Astrocyte (in vitro differentiated cells and primary cell): Measurements from ENCODE around the gene SUGCT. TPM values are rescaled to one million over a fixed set of nuclear protein-coding genes. Genes with fewer than 3 reads are reported as not detected.

Experiments used
- DNase-seq: peaks from one replicate; pipeline ENCODE4 v3.0.0-alpha.2; 2010; ENCODE audit warnings: low read depth
- FAIRE-seq: peaks from 2 replicates; lab custom pipeline; 2011; peaks lifted over from hg19 to GRCh38; lab: Jason Lieb, UNC
- H2AFZ ChIP-seq: 2 replicates; pipeline ENCODE4 v1.6.0; 2012; ENCODE audit warnings: low read depth, low read length, inconsistent platforms
- H3K27ac ChIP-seq: 2 replicates; pipeline ENCODE4 v1.5.1; 2011; ENCODE audit warnings: low read depth, low read length, inconsistent platforms
- H3K27me3 ChIP-seq: 2 replicates; pipeline ENCODE4 v1.6.0; 2011; ENCODE audit warnings: low read length, inconsistent platforms; ENCODE audit not compliant: insufficient read depth
- H3K36me3 ChIP-seq: 2 replicates; pipeline ENCODE4 v1.5.1; 2011; ENCODE audit warnings: low read length, inconsistent platforms; ENCODE audit not compliant: insufficient read depth
- H3K4me1 ChIP-seq: 2 replicates; pipeline ENCODE4 v1.5.1; 2011; ENCODE audit warnings: low read length, inconsistent platforms; ENCODE audit not compliant: insufficient read depth
- H3K4me2 ChIP-seq: 2 replicates; pipeline ENCODE4 v1.6.0; 2012; ENCODE audit warnings: low read length, inconsistent platforms
- H3K4me3 ChIP-seq: 2 replicates; pipeline ENCODE4 v1.5.1; 2011; ENCODE audit warnings: low read depth, mild to moderate bottlenecking, low read length, inconsistent platforms; ENCODE audit not compliant: insufficient read depth
- H3K79me2 ChIP-seq: 2 replicates; pipeline ENCODE4 v1.6.0; 2012; ENCODE audit warnings: mild to moderate bottlenecking, low read length, inconsistent platforms; ENCODE audit not compliant: insufficient read depth
- H3K9ac ChIP-seq: 2 replicates; pipeline ENCODE4 v1.6.0; 2012; ENCODE audit warnings: mild to moderate bottlenecking, low read length, inconsistent platforms
- H3K9me3 ChIP-seq: 2 replicates; pipeline ENCODE4 v1.5.1; 2012; ENCODE audit warnings: low read depth, mild to moderate bottlenecking, low read length, inconsistent platforms; ENCODE audit not compliant: insufficient read depth
- H4K20me1 ChIP-seq: 2 replicates; pipeline ENCODE4 v1.6.0; 2012; ENCODE audit warnings: low read length, inconsistent platforms; ENCODE audit not compliant: insufficient read depth
- H3K27ac Mint-ChIP-seq: one replicate; pipeline ENCODE4 v1.8.0; 2021; ENCODE audit warnings: mild to moderate bottlenecking, mixed read lengths; ENCODE audit not compliant: unreplicated experiment
- H3K27me3 Mint-ChIP-seq: one replicate; pipeline ENCODE4 v1.8.0; 2021; ENCODE audit warnings: low read depth, mixed read lengths; ENCODE audit not compliant: unreplicated experiment
- H3K36me3 Mint-ChIP-seq: one replicate; pipeline ENCODE4 v1.8.0; 2021; ENCODE audit warnings: low read depth, mixed read lengths; ENCODE audit not compliant: unreplicated experiment
- H3K4me1 Mint-ChIP-seq: one replicate; pipeline ENCODE4 v1.8.0; 2021; ENCODE audit warnings: low read depth, mixed read lengths; ENCODE audit not compliant: unreplicated experiment
- H3K4me3 Mint-ChIP-seq: one replicate; pipeline ENCODE4 v1.8.0; 2021; ENCODE audit warnings: mild to moderate bottlenecking, moderate library complexity, mixed read lengths; ENCODE audit not compliant: unreplicated experiment
- H3K9me3 Mint-ChIP-seq: one replicate; pipeline ENCODE4 v1.8.0; 2021; ENCODE audit warnings: mild to moderate bottlenecking, mixed read lengths; ENCODE audit not compliant: unreplicated experiment
- EZH2 ChIP-seq: IDR thresholded peaks from 2 replicates; pipeline ENCODE4 v1.6.1; 2012; ENCODE audit warnings: mild to moderate bottlenecking, low read length, inconsistent platforms; ENCODE audit not compliant: insufficient read depth
- total RNA-seq: library from RNA; stranded (reverse); gene quantifications from 2 replicates; pipeline ENCODE4 v1.2.1, GENCODE V29; 2021
- TF ChIP-seq, protein P1 (sequence below): IDR thresholded peaks from 2 replicates; pipeline ENCODE4 v1.5.1; 2011; ENCODE audit warnings: low read depth, mild to moderate bottlenecking, inconsistent platforms, low read length, moderate library complexity; ENCODE audit not compliant: insufficient read depth

Gene SUGCT
- total RNA-seq, 1 donor from 2014 or later: 15.5 TPM

DNA sequence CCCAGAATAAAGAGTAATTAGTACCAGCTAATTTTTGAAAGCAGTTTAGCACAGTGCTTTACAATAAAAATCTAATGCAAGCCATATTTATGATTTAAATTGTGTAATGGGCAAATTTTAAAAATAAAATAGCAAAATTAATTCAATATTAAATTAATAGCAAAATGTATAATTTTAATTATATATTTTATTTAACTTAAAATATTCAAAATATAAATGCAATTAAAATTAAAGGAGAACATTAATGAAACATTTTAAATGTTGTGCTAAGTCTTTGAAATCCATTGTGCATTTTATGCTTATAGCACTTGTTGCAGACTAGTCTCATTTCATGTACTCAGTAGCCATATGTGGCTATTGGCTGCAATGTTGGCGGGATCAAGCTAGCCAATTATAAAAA is 367.6 kb downstream of the SUGCT start:
- no peak overlapping the region for H3K27ac Mint-ChIP-seq
- H2AFZ ChIP-seq: no peak overlapping the region
- peaks cover 12% of the 10 kb centered on the region for H3K4me1 Mint-ChIP-seq
- H3K9ac ChIP-seq: no peak overlapping the region
- FAIRE-seq (no peak), DNase-seq (no peak)
- no peaks in the 10 kb centered on the region for H4K20me1 ChIP-seq
- H3K9me3 Mint-ChIP-seq: peaks cover 11% of the 10 kb centered on the region
- no peak overlapping the region for H3K4me2 ChIP-seq
- no peaks in the 10 kb centered on the region for H3K27me3 Mint-ChIP-seq
- H3K79me2 ChIP-seq: no peaks in the 10 kb centered on the region
- H3K27me3 ChIP-seq: no peaks in the 10 kb centered on the region
- peaks cover 2% of the 10 kb centered on the region for H3K36me3 Mint-ChIP-seq
- no peaks in the 10 kb centered on the region for H3K9me3 ChIP-seq
- TF ChIP-seq, protein P1, sequence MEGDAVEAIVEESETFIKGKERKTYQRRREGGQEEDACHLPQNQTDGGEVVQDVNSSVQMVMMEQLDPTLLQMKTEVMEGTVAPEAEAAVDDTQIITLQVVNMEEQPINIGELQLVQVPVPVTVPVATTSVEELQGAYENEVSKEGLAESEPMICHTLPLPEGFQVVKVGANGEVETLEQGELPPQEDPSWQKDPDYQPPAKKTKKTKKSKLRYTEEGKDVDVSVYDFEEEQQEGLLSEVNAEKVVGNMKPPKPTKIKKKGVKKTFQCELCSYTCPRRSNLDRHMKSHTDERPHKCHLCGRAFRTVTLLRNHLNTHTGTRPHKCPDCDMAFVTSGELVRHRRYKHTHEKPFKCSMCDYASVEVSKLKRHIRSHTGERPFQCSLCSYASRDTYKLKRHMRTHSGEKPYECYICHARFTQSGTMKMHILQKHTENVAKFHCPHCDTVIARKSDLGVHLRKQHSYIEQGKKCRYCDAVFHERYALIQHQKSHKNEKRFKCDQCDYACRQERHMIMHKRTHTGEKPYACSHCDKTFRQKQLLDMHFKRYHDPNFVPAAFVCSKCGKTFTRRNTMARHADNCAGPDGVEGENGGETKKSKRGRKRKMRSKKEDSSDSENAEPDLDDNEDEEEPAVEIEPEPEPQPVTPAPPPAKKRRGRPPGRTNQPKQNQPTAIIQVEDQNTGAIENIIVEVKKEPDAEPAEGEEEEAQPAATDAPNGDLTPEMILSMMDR: no peak
- TF ChIP-seq EZH2: no peak
- H3K27ac ChIP-seq: no peak overlapping the region
- H3K4me3 ChIP-seq: no peak overlapping the region
- no peaks in the 10 kb centered on the region for H3K4me1 ChIP-seq
- H3K36me3 ChIP-seq: no peaks in the 10 kb centered on the region
- H3K4me3 Mint-ChIP-seq: no peak overlapping the region

DNA sequence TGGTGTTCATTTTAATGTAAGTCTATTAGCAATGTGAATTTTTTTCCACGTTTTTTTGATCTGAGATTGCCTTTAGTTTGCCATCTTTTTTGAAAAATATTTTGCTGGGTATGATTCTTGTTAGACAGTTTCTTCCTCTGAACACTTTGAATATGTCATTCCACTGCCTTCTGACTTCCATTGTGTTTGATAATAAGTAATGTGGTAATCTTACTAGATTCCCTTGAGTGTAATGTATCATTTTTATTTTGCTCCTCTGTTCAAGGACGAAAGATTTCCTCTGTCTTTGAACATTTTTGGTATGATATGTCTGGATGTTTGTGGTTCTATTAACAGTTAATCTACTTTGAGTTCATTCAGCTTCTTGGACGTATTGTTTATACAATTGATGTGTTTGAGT is 371.4 kb downstream of the SUGCT start:
- Histone ChIP-seq H3K4me2 (no peak overlapping the region), H4K20me1 (no peaks in the 10 kb centered on the region), H3K27me3 (no peaks in the 10 kb centered on the region), H3K4me1 (no peaks in the 10 kb centered on the region), H3K9ac (no peak overlapping the region), H3K27ac (no peak overlapping the region), H2AFZ (no peak overlapping the region), H3K36me3 (no peaks in the 10 kb centered on the region), H3K9me3 (no peaks in the 10 kb centered on the region), H3K79me2 (no peaks in the 10 kb centered on the region), H3K4me3 (no peak overlapping the region)
- peaks cover 11% of the 10 kb centered on the region for H3K9me3 Mint-ChIP-seq
- no peak overlapping the region for H3K27ac Mint-ChIP-seq
- no peak for DNase-seq
- no peak for TF ChIP-seq EZH2
- TF ChIP-seq, protein P1: no peak
- H3K27me3 Mint-ChIP-seq: no peaks in the 10 kb centered on the region
- peaks cover 2% of the 10 kb centered on the region for H3K36me3 Mint-ChIP-seq
- no peak overlapping the region for H3K4me3 Mint-ChIP-seq
- H3K4me1 Mint-ChIP-seq: peaks cover 15% of the 10 kb centered on the region
- FAIRE-seq: no peak

DNA sequence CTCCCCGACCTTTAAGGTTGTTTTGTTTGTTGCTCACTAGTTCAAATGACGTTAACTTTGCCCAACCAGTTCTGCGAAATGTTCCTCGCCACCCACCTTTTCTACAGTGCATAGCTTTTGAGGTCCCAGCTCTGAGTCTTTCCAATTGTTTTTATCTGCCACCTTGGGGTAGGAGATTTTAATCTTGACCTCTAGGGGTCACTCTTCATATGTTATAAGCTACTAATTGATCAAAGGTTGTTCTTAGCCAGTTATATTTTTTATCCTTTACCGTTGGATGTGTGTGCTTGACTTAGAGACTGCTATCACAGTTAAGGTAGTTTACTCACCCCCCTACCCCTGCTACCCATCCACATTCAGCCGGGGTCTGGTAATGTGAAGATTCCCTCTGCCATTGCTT is 372.4 kb downstream of the SUGCT start:
- Mint-ChIP-seq H3K36me3 (peaks cover 2% of the 10 kb centered on the region), H3K9me3 (peaks cover 11% of the 10 kb centered on the region), H3K27me3 (no peaks in the 10 kb centered on the region), H3K27ac (no peak overlapping the region), H3K4me3 (no peak overlapping the region), H3K4me1 (peaks cover 15% of the 10 kb centered on the region)
- no peaks in the 10 kb centered on the region for H3K9me3 ChIP-seq
- no peak overlapping the region for H3K4me2 ChIP-seq
- H2AFZ ChIP-seq: no peak overlapping the region
- no peak overlapping the region for H3K27ac ChIP-seq
- TF ChIP-seq EZH2: no peak
- TF ChIP-seq, protein P1: no peak
- no peaks in the 10 kb centered on the region for H3K27me3 ChIP-seq
- H3K79me2 ChIP-seq: no peaks in the 10 kb centered on the region
- H3K36me3 ChIP-seq: no peaks in the 10 kb centered on the region
- H3K4me1 ChIP-seq: no peaks in the 10 kb centered on the region
- DNase-seq: no peak
- H4K20me1 ChIP-seq: no peaks in the 10 kb centered on the region
- no peak for FAIRE-seq
- H3K4me3 ChIP-seq: no peak overlapping the region
- H3K9ac ChIP-seq: no peak overlapping the region
